H1 (cell line): ENCODE data around the gene C1RL. TPM values are rescaled to one million over a fixed set of nuclear protein-coding genes. Genes with fewer than 3 reads are reported as not detected.

Source experiments
- CBX5 ChIP-seq: fragments of 300-800, 300-1000 bp; sonication (generic); IDR thresholded peaks from 2 replicates; pipeline ENCODE4 v1.7.1; 2016; ENCODE audit warnings: antibody characterized with exemption, low read length, low read depth
- GABPA ChIP-seq: IDR thresholded peaks from 2 replicates; pipeline ENCODE4 v1.6.1; 2011; ENCODE audit warnings: mild to moderate bottlenecking, low read length, moderate library complexity, borderline replicate concordance; ENCODE audit not compliant: insufficient read depth
- PHF8 ChIP-seq: fragments of 200-600 bp; sonication (generic); conservative IDR thresholded peaks from 2 replicates; pipeline ENCODE4 v1.7.1; 2012; ENCODE audit warnings: low read depth, mild to moderate bottlenecking, inconsistent platforms, low read length, moderate library complexity
- POLR2AphosphoS5 ChIP-seq: IDR thresholded peaks from 2 replicates; pipeline ENCODE4 v1.6.1; 2011; ENCODE audit warnings: low read depth, low read length
- RNF2 ChIP-seq: fragments of 200-900, 300-1000 bp; sonication (generic); IDR thresholded peaks from 2 replicates; pipeline ENCODE4 v1.7.1; 2016; ENCODE audit warnings: borderline replicate concordance, low read depth, mild to moderate bottlenecking, antibody characterized with exemption, low read length; ENCODE audit not compliant: poor library complexity, severe bottlenecking; ENCODE audit errors: missing control alignments
- SAP30 ChIP-seq: fragments of 300-600 bp; sonication (generic); IDR thresholded peaks from 2 replicates; pipeline ENCODE4 v1.7.1; 2012; ENCODE audit warnings: low read length, moderate library complexity, mild to moderate bottlenecking, inconsistent platforms; ENCODE audit not compliant: insufficient read depth, insufficient replicate concordance
- polyA plus RNA-seq, 7 experiments: library from polyadenylated mRNA; depleted of rRNA in 3 of 7; stranded (reverse) in 5 of 7; unstranded in 2 of 7; fragments of >200 nt in 5 of 7; fragments of 200-250 nt in 2 of 7; gene quantifications; 1 replicate in 5 of 7; 2 replicates in 1 of 7; 4 replicates in 1 of 7; pipeline versions ENCODE4 v1.2.1 to v1.2.3, GENCODE V29; 2011 to 2013; ENCODE audit warnings: missing spikeins in 2 of 7, mixed read lengths in 2 of 7
- total RNA-seq: library from RNA; stranded (reverse); fragmentation: NEBNext Ultra II Directional; extraction: Animal tissue kit (Norgen Biotek cat#: 25700); gene quantifications from 2 replicates; pipeline ENCODE4 v1.2.1, GENCODE V29; 2021
- TF ChIP-seq, protein P1 (sequence below): fragments of 300-600 bp; sonication (generic); IDR thresholded peaks from 2 replicates; pipeline ENCODE4 v1.7.1; 2012; ENCODE audit warnings: low read length, moderate library complexity, mild to moderate bottlenecking, inconsistent platforms; ENCODE audit not compliant: insufficient replicate concordance
- TF ChIP-seq, protein P2 (sequence below): IDR thresholded peaks from 2 replicates; pipeline ENCODE4 v1.6.1; 2012; ENCODE audit warnings: inconsistent platforms
- TF ChIP-seq, protein P3 (sequence below): IDR thresholded peaks from 2 replicates; pipeline ENCODE4 v1.6.1; 2012; ENCODE audit warnings: low read length, inconsistent platforms

The C1RL gene
- total and polyA plus RNA-seq, 2 of the 8 experiments (the other 6 are each of a cell fraction or from before 2014, with no cell fraction given) = 11.4 to 15.5 TPM

DNA sequence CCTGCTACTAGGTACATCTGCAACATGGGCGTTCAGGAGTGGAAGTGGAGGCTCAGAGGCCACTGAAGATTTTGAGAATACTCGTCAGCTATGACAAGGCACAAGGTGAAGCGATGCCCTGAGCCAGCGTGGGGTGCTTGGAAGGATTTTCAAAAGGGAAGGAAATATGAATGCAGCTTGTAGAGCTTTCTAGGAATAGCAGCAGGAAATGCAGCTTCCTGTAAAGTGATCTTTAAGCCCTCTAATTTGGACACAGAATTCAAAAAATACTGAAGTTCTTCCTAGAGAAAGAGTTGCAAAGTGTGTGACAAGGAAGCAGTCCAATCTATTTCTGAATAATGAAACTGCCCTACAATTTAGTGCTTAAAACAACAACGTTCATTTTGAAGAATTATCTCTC, 61.7 kb downstream of the C1RL start (continued):
- TF ChIP-seq, protein P1, sequence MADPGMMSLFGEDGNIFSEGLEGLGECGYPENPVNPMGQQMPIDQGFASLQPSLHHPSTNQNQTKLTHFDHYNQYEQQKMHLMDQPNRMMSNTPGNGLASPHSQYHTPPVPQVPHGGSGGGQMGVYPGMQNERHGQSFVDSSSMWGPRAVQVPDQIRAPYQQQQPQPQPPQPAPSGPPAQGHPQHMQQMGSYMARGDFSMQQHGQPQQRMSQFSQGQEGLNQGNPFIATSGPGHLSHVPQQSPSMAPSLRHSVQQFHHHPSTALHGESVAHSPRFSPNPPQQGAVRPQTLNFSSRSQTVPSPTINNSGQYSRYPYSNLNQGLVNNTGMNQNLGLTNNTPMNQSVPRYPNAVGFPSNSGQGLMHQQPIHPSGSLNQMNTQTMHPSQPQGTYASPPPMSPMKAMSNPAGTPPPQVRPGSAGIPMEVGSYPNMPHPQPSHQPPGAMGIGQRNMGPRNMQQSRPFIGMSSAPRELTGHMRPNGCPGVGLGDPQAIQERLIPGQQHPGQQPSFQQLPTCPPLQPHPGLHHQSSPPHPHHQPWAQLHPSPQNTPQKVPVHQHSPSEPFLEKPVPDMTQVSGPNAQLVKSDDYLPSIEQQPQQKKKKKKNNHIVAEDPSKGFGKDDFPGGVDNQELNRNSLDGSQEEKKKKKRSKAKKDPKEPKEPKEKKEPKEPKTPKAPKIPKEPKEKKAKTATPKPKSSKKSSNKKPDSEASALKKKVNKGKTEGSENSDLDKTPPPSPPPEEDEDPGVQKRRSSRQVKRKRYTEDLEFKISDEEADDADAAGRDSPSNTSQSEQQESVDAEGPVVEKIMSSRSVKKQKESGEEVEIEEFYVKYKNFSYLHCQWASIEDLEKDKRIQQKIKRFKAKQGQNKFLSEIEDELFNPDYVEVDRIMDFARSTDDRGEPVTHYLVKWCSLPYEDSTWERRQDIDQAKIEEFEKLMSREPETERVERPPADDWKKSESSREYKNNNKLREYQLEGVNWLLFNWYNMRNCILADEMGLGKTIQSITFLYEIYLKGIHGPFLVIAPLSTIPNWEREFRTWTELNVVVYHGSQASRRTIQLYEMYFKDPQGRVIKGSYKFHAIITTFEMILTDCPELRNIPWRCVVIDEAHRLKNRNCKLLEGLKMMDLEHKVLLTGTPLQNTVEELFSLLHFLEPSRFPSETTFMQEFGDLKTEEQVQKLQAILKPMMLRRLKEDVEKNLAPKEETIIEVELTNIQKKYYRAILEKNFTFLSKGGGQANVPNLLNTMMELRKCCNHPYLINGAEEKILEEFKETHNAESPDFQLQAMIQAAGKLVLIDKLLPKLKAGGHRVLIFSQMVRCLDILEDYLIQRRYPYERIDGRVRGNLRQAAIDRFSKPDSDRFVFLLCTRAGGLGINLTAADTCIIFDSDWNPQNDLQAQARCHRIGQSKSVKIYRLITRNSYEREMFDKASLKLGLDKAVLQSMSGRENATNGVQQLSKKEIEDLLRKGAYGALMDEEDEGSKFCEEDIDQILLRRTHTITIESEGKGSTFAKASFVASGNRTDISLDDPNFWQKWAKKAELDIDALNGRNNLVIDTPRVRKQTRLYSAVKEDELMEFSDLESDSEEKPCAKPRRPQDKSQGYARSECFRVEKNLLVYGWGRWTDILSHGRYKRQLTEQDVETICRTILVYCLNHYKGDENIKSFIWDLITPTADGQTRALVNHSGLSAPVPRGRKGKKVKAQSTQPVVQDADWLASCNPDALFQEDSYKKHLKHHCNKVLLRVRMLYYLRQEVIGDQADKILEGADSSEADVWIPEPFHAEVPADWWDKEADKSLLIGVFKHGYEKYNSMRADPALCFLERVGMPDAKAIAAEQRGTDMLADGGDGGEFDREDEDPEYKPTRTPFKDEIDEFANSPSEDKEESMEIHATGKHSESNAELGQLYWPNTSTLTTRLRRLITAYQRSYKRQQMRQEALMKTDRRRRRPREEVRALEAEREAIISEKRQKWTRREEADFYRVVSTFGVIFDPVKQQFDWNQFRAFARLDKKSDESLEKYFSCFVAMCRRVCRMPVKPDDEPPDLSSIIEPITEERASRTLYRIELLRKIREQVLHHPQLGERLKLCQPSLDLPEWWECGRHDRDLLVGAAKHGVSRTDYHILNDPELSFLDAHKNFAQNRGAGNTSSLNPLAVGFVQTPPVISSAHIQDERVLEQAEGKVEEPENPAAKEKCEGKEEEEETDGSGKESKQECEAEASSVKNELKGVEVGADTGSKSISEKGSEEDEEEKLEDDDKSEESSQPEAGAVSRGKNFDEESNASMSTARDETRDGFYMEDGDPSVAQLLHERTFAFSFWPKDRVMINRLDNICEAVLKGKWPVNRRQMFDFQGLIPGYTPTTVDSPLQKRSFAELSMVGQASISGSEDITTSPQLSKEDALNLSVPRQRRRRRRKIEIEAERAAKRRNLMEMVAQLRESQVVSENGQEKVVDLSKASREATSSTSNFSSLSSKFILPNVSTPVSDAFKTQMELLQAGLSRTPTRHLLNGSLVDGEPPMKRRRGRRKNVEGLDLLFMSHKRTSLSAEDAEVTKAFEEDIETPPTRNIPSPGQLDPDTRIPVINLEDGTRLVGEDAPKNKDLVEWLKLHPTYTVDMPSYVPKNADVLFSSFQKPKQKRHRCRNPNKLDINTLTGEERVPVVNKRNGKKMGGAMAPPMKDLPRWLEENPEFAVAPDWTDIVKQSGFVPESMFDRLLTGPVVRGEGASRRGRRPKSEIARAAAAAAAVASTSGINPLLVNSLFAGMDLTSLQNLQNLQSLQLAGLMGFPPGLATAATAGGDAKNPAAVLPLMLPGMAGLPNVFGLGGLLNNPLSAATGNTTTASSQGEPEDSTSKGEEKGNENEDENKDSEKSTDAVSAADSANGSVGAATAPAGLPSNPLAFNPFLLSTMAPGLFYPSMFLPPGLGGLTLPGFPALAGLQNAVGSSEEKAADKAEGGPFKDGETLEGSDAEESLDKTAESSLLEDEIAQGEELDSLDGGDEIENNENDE = no peak
- TF ChIP-seq SAP30 = no peak
- TF ChIP-seq GABPA = no peak
- TF ChIP-seq, protein P2, sequence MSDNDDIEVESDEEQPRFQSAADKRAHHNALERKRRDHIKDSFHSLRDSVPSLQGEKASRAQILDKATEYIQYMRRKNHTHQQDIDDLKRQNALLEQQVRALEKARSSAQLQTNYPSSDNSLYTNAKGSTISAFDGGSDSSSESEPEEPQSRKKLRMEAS = no peak
- no peak for TF ChIP-seq PHF8
- no peak for TF ChIP-seq CBX5
- TF ChIP-seq, protein P3, sequence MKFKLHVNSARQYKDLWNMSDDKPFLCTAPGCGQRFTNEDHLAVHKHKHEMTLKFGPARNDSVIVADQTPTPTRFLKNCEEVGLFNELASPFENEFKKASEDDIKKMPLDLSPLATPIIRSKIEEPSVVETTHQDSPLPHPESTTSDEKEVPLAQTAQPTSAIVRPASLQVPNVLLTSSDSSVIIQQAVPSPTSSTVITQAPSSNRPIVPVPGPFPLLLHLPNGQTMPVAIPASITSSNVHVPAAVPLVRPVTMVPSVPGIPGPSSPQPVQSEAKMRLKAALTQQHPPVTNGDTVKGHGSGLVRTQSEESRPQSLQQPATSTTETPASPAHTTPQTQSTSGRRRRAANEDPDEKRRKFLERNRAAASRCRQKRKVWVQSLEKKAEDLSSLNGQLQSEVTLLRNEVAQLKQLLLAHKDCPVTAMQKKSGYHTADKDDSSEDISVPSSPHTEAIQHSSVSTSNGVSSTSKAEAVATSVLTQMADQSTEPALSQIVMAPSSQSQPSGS = no peak
- no peak for TF ChIP-seq POLR2AphosphoS5
- no peak for TF ChIP-seq RNF2
